Measurements from ENCODE around the gene SHISA5.
"Not testable (repeated sequence)": the region's sequence is repeated elsewhere in the genome, so short reads cannot be mapped to it uniquely, and the experiment has no call there.

DNA sequence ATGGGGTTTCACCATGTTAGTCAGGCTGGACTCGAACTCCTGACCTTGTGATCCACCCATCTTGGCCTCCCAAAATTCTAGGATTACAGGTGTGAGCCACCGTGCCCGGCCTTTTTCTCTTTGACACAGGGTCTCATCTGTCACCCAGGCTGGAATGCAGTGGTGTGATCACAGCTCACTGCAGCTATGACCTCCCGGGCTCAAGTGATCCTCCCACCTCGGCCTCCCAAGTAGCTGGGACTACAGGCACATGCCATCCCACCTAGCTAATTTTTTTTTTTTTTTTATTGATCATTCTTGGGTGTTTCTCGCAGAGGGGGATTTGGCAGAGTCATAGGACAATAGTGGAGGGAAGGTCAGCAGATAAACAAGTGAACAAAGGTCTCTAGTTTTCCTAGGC is 21.2 kb downstream of the SHISA5 start:
- TF ChIP-seq, protein P1, sequence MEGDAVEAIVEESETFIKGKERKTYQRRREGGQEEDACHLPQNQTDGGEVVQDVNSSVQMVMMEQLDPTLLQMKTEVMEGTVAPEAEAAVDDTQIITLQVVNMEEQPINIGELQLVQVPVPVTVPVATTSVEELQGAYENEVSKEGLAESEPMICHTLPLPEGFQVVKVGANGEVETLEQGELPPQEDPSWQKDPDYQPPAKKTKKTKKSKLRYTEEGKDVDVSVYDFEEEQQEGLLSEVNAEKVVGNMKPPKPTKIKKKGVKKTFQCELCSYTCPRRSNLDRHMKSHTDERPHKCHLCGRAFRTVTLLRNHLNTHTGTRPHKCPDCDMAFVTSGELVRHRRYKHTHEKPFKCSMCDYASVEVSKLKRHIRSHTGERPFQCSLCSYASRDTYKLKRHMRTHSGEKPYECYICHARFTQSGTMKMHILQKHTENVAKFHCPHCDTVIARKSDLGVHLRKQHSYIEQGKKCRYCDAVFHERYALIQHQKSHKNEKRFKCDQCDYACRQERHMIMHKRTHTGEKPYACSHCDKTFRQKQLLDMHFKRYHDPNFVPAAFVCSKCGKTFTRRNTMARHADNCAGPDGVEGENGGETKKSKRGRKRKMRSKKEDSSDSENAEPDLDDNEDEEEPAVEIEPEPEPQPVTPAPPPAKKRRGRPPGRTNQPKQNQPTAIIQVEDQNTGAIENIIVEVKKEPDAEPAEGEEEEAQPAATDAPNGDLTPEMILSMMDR (IDR thresholded peaks at IDR 0.05 in 4 of 5, conservative IDR thresholded peaks at IDR 0.05 in 1 of 5) = not testable (repeated sequence)
- not testable (repeated sequence) for TF ChIP-seq POLR2A (IDR thresholded peaks at IDR 0.05)

Measured in gastrocnemius medialis (tissue), 4 donors.